GM18907 (cell line): Measurements from ENCODE around the gene SMC5.
"Not testable (repeated sequence)": the region's sequence is repeated elsewhere in the genome, so short reads cannot be mapped to it uniquely, and the experiment has no call there.

ENCODE experiments used
- ATAC-seq: cut with Tn5 transposase; IDR thresholded peaks from one replicate; pipeline ENCODE4 v1.9.1; 2021; ENCODE audit warnings: mild to moderate bottlenecking, moderate library complexity; ENCODE audit not compliant: unreplicated experiment

Gene SMC5

DNA sequence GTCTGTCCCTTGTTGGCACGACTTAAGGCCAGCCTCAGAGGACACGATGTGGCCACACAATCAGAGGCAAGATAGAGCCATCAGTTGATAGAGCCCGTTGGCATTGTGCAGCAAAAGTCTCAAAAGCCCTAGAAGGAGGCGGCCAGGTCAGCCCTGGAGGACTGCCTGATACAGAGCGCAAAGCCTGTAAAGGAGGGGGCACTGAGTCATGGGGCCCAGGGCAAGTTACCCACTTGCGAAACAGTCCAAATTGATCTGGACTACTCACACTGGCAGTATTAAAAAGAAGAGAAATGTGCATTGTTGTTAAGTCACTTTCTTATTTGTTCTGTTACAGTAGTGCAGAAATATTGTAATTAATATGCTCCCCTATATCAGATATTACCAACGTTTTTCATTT lies 104.2 kb downstream of the SMC5 start:
- ATAC-seq, result no peak

GRCh38 chr9:70363760-70364159 lies 105.0 kb downstream of the SMC5 start:
- ATAC-seq, result no peak

DNA sequence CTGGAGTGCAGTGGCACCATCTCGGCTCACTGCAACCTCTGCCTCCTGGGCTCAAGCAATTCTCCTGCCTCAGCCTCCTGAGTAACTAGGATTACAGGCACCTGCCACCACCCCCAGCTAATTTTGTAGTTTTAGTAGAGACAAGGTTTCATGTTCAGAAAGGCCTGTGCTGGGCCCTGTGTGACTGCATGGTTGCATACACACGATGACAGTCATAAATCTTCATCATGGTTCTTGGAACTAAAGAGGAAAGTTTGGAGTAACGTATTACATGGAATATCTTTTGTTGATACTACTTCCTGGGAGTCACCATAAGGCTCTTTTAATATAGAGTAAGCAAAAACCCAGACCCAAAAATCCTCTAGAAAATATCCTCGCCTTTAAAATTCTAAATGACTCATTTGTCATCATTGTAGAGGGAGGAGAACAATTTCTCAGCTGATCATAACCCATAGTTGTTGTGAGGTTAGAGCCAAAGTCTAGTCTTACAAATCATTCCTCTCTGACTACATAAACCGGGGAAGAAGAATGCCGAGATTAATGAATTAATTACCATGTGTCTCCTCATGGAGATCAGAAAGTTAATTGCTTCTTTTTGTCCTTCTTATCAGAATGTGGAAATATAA lies 108.6 kb downstream of the SMC5 start:
- ATAC-seq, result no peak

GRCh38 chr9:70374962-70375618 lies 116.3 kb downstream of the SMC5 start:
- no peak for ATAC-seq

DNA sequence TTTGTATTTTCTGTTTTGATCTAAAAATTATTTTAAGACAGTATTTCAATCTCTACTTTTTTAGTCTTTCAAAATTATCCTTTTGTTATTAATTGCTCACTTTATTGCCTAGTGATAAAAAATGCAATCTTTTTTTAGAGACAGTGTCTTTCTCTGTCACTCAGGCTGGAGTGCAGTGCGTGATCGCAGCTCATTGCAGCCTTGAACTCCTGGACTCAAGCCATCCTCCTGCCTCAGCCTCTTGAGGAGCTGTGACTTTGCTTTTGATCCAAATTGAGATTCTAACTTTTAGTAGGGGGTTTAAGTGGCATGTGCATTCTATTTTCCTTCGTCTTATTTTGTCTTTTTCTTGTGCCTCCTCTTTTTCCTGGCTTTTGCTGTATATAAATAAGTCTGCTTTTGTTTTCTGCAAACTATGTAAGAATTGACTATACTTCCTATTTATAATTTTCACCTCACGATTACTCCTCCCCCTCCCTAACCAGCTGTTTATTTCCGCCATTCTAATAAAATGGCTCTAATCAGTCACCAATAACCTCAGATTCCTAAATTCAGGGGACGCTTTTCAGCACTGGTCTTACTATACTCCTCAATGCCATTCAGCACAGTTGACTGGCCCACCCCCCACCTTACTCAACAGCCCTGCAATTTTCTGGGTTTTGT lies 123.4 kb downstream of the SMC5 start:
- no peak for ATAC-seq

- no peak for ATAC-seq
These were observed 124.2 kb downstream of the SMC5 start for GRCh38 chr9:70382709-70383605.

- no peak for ATAC-seq
These were observed 126.6 kb downstream of the SMC5 start for GRCh38 chr9:70385426-70385825.

DNA sequence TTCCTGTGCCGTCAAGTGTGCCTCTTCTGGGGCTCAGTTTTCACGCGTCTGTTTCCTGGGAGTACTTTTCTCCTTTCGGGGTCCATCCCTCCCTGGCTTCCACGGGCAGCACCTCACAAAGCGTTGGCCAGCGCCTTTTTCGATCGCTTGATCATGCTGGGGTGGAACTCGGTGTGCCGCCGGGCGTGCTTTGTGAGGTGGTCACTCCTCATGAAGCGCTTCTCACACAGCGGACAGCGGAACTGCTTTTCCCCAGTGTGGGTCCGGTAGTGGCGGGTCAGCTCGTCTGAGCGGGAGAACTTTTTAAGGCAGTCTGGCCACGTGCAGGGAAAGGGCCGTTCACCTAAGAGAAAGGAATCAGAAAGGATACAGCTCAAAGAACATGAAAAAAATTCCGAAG lies 128.9 kb downstream of the SMC5 start:
- ATAC-seq, result no peak

- no peak for ATAC-seq
These were observed 130.4 kb downstream of the SMC5 start for GRCh38 chr9:70389188-70389587.

- no peak for ATAC-seq
These were observed 131.0 kb downstream of the SMC5 start for GRCh38 chr9:70389621-70390266.

DNA sequence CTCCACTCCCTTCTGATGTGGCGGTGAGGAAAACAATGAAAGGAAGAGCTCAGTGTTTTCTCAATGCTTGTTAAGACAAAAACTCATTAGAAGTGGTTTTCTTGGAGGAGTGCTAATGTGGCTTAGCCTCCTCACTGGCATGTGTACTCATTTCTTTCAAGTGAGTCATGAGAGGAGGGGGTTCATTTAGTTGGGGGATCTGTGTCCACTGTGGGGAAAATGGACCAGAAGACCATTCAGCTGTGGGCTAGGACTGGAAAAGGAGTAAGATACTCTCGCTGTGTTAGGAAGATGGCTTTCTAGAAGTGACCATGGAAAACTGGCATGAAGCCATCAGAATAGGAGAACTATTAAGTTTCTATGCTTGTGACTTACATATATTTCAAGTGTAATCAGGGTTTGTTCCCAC lies 132.2 kb downstream of the SMC5 start:
- no peak for ATAC-seq

DNA sequence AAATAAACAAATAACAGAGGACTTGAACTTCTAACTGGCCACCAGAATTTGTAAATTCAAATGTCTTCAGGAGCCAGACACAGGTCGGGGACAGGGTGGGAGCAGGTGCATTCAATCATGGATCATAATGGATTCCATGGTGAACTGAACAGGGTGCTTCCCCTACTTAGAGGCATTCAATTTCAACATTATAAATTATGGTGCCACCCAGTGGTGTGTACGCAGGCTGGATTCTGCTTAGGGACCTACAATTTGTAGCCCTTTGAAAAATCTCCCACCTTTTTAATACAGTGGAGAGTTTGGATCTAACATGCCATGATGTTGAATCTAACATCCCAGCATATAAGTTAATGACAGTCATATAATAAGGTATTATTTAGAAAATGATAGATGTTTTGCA lies 133.4 kb downstream of the SMC5 start:
- peak; percentile 64 for ATAC-seq

- no peak for ATAC-seq
These were observed 134.1 kb downstream of the SMC5 start for GRCh38 chr9:70392850-70393249.

DNA sequence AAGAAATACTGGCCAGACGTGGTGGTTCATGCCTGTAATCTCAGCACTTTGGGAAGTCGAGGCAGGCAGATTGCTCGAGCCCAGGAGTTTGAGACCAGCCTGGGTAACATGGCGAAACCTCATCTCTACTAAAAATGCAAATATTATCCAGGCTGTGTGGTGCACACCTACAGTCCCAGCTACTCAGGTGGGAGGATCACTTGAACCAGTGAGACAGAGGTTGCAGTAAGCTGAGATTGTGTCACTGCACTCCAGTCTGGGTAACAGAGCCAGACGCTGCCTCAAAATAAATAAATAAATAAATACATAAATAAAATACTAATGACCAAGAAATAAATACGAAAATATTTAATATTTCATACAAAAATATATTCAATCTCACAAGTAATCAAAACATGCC lies 136.9 kb downstream of the SMC5 start:
- no peak for ATAC-seq

DNA sequence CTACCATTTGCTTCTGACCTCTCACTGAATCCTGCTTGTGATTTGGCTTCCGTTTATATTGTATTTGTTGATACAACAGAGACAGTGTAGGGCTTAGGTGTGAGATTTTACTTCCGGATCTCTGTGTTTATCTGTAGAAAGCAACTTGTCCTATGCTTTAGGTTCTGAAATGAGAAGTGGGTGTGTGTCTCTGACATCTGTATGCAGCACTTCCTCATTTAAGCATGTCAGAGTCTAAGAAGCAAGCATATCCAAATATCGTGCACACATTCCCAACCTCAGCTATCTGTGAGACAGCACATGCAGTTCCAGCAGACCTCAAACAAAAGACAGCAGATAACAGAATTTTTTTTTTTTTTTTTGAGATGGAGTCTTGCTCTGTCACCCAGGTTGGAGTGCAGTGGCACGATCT lies 139.4 kb downstream of the SMC5 start:
- peak; percentile 97 for ATAC-seq

DNA sequence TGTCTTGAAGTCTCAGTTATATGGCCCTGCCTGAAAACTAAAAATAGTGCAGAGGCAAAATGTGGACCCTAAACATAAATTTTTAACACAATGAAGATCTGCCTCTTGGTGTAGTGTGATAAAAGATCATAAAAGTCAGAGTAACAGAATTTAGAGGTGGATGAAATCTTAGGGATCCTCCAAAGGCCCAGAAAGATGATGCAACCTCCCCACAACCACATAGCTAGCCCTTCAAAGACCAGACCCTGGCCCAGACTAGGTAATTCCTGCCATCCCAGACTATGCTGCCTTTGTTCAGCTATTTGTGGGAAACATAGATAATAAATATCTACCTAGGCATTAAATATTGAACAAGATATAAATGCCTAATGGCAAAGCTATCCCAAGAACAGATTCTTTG lies 140.4 kb downstream of the SMC5 start:
- ATAC-seq, result no peak

DNA sequence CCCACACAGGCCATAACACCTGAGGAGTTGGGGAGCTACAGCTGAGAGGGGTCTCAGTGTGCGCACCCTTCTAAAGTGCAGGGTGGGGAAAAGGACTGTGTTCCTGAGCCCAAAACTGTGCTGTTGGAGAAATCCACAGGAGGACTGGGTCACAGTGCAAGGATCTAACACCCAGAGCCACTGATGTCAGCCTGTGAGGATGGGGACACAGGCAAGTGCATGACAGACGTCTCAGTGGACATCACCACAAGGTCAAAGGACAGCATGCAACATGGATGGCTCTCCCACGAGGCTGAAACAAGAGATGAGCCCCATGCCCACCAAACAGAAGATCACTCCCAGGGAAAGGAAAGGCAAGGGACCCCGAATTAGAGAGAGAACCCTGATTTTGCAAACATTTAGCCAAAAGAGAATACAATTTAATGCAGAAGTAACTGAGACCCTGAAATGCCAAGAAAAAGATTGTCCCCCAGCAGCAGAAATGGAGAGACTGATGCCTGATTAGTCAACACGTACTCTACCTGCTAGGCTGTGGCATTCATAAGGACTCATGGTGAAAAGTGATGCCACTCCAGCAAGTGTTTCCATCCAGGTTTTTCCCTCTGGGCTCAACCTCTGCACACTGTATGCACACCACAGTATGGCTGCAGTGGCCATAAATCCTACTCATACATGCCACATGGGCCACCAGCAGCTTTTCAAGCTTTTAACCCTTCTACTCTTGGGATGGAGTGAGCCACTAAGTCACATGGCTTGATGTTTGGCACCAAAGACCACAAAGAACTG lies 141.5 kb downstream of the SMC5 start:
- no peak for ATAC-seq

GRCh38 chr9:70401241-70401640 lies 142.5 kb downstream of the SMC5 start:
- ATAC-seq, result not testable (repeated sequence)

DNA sequence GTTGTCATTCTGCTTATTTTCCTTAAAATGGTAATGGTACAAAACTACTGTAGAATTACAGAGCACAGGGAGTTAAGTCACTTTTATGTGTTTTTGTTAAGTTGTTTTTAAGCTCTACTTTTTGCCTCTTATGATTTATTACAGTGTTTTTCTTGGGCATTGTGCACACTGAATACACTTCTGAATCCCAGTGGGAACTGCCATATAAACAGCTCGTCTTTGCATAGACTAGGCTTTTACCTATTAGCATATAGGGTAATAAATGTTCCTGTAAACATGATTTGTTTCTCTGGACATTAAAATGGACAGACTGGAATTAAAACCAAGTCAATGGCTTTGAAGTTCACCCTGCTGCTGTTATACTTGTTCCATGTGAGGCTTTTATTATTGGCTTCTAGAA lies 143.4 kb downstream of the SMC5 start:
- ATAC-seq, result no peak

GRCh38 chr9:70403166-70403565 lies 144.4 kb downstream of the SMC5 start:
- ATAC-seq, result no peak
